Hippocampal formation (tissue), 2 donors: ENCODE data around the gene PNPLA2.
A peak's percentile ranks its signal among the peaks of the same experiment; 100 is the strongest.

Experiments used
- DNase-seq, 2 donors: peaks; one replicate each; lab custom pipeline; 2025; lab: John Stamatoyannopoulos, UW

The PNPLA2 gene

GRCh38 chr11:844693-845644 is 26.3 kb downstream of the PNPLA2 start:
- no peak for DNase-seq

- DNase-seq = no peak
Measured at GRCh38 chr11:845872-846495, 27.3 kb downstream of the PNPLA2 start.

- no peak for DNase-seq
Measured at GRCh38 chr11:846496-847098, 27.9 kb downstream of the PNPLA2 start.

GRCh38 chr11:847876-848275 is 29.2 kb downstream of the PNPLA2 start:
- DNase-seq = no peak

GRCh38 chr11:848380-848931 is 29.7 kb downstream of the PNPLA2 start:
- no peak for DNase-seq

- no peak for DNase-seq
Measured at GRCh38 chr11:849104-849824, 30.6 kb downstream of the PNPLA2 start.

GRCh38 chr11:849951-850774 is 31.4 kb downstream of the PNPLA2 start:
- DNase-seq = no peak

GRCh38 chr11:850775-851763 is 32.4 kb downstream of the PNPLA2 start:
- DNase-seq = no peak

GRCh38 chr11:852762-853161 is 34.0 kb downstream of the PNPLA2 start:
- no peak for DNase-seq

- no peak for DNase-seq
Measured at GRCh38 chr11:853682-854448, 35.2 kb downstream of the PNPLA2 start.

GRCh38 chr11:854601-855329 is 36.1 kb downstream of the PNPLA2 start:
- DNase-seq = no peak

GRCh38 chr11:855330-855674 is 36.6 kb downstream of the PNPLA2 start:
- no peak for DNase-seq

GRCh38 chr11:855796-856195 is 37.1 kb downstream of the PNPLA2 start:
- DNase-seq = no peak

GRCh38 chr11:856397-856796 is 37.7 kb downstream of the PNPLA2 start:
- no peak for DNase-seq

- DNase-seq = no peak
Measured at GRCh38 chr11:858053-858761, 39.5 kb downstream of the PNPLA2 start.

- no peak for DNase-seq
Measured at GRCh38 chr11:858762-859339, 40.1 kb downstream of the PNPLA2 start.

GRCh38 chr11:859394-860131 is 40.8 kb downstream of the PNPLA2 start:
- peak; percentile 41 to 47 for DNase-seq
